Adrenal gland (tissue), 12 donors: ENCODE results near the gene PAX7. TPM values are rescaled to one million over a fixed set of nuclear protein-coding genes. Genes with fewer than 3 reads are reported as not detected.

Experiments used
- DNase-seq, 7 donors: peaks; one replicate each; pipeline ENCODE4 v3.0.0-alpha.2; 2019 to 2020
- H3K27ac ChIP-seq, 5 donors: fragments of 200-600 bp; sonication (generic) in 4 of 5; 1 replicate in 3 of 5; 2 replicates in 2 of 5; pipeline versions ENCODE4 v1.5.1 to v1.8.0; 2016 to 2020; ENCODE audit warnings: mild to moderate bottlenecking in 1 of 5
- H3K27me3 ChIP-seq: fragments of 200-600 bp; 2 replicates; pipeline ENCODE4 v1.8.0; 2021
- H3K36me3 ChIP-seq, 2 donors: fragments of 200-600 bp; replicated peaks in 1 of 2; 1 replicate in 1 of 2; 2 replicates in 1 of 2; pipeline versions ENCODE4 v1.5.1 to v1.8.0; 2018 to 2022
- H3K4me1 ChIP-seq, 2 donors: fragments of 200-600 bp; replicated peaks in 1 of 2; 1 replicate in 1 of 2; 2 replicates in 1 of 2; pipeline versions ENCODE4 v1.5.1 to v1.8.0; 2018 to 2021
- H3K4me3 ChIP-seq, 4 donors: fragments of 200-600 bp; sonication (generic) in 3 of 4; one replicate each; pipeline ENCODE4 v1.5.1; 2016 to 2018
- H3K9me3 ChIP-seq, 3 donors: fragments of 200-600 bp; sonication (generic) in 1 of 3; replicated peaks in 1 of 3; 1 replicate in 2 of 3; 2 replicates in 1 of 3; pipeline versions ENCODE4 v1.5.1 to v1.8.0; 2016 to 2021
- CTCF ChIP-seq, 6 experiments: fragments of 450-650 bp in 4 of 6; fragments of 200-600 bp in 2 of 6; sonication (generic) in 1 of 6; IDR thresholded peaks; 1 replicate in 5 of 6; 2 replicates in 1 of 6; pipeline versions ENCODE4 v1.5.1 to v1.8.0; 2016 to 2021; ENCODE audit warnings: antibody characterized with exemption in 6 of 6, mild to moderate bottlenecking in 2 of 6, moderate library complexity in 1 of 6
- POLR2A ChIP-seq, 2 donors: fragments of 450-650 bp; IDR thresholded peaks; one replicate each; pipeline ENCODE4 v1.6.1; 2017; ENCODE audit warnings: antibody characterized with exemption in 2 of 2, mild to moderate bottlenecking in 2 of 2, moderate library complexity in 1 of 2
- WGBS, 4 donors: extraction: QIAGEN DNeasy Blood & Tissue Kit in 2 of 4; methylation state at CpG; one replicate each; pipeline versions ENCODE4 v1.1.5 to v1.1.7; 2013 to 2017; 5-methylcytosine and 5-hydroxymethylcytosine counted together
- intact Hi-C, 2 donors: fragments of 100-400 bp; cut with DNase I; formaldehyde crosslinking; loops; one replicate each; pipeline versions ENCODE4 v1.14.1 to v1.15.0; 2022 to 2023
- polyA plus RNA-seq, 3 donors: library from polyadenylated mRNA; stranded (reverse); fragments of 200-250 nt in 2 of 3; fragments of 350-450 nt in 1 of 3; fragmentation: Illumina TruSeq in 1 of 3; extraction: RNeasy Lipid Tissue Mini Kit (QIAGEN cat#74804) in 1 of 3; gene quantifications; one replicate each; pipeline ENCODE4 v1.2.3, GENCODE V29; 2013 to 2014
- total RNA-seq, 9 donors: library from RNA; depleted of rRNA in 4 of 9; stranded (reverse); fragments of >200 nt in 4 of 9; fragments of 120-200 nt in 1 of 9; fragmentation: NEBNext Ultra II Directional in 1 of 9; extraction: Animal tissue kit (Norgen Biotek cat#: 25700) in 1 of 9; gene quantifications; one replicate each; pipeline versions ENCODE4 v1.1.0 to v1.2.4, GENCODE V29; 2013 to 2023
- donor health status: healthy with polysubstance abuse.
- donor health status: Bipolar disorder and iron deficiency.
- donor health status: DM: yes; HTN: yes; CAD: no.
- donor health status: DM: no; HTN: no; CAD: no.
- donor health status: DM: no; HTN: no; CAD: no.
- donor health status: DM: yes; HTN: yes; CAD: no.

PAX7 gene
- total and polyA plus RNA-seq, 12 donors = not detected

- intact Hi-C loops = loop anchor here (2.0 to 10.0 kb wide), 5 partner anchors 87 to 280 kb away; no protein-coding TSS in a partner anchor
- DNase-seq = peak; percentile 38 to 72 (median 54)
- H3K4me3 ChIP-seq = no peak overlapping the region
- no peaks in the 10 kb centered on the region for H3K4me1 ChIP-seq
- H3K27ac ChIP-seq = no peak overlapping the region
- no peak for TF ChIP-seq POLR2A (IDR thresholded peaks at IDR 0.05)
- peak; percentile 81 to 97 (median 93) for TF ChIP-seq CTCF (IDR thresholded peaks at IDR 0.05)
- H3K9me3 ChIP-seq = no peaks in the 10 kb centered on the region
- H3K36me3 ChIP-seq = no peaks in the 10 kb centered on the region
- H3K27me3 ChIP-seq = peaks cover 11% of the 10 kb centered on the region
- 8 to 19% (median 16%) methylated on average over 14 to 20 of the region's 20 CpGs for WGBS, 4 donors
Observed at GRCh38 chr1:18597160-18598042, 33.2 kb upstream of the PAX7 start.

- TF ChIP-seq POLR2A (IDR thresholded peaks at IDR 0.05) = no peak
- TF ChIP-seq CTCF (IDR thresholded peaks at IDR 0.05) = no peak
- peak in 1 of 7 donors; percentile 13 for DNase-seq
- H3K36me3 ChIP-seq = no peaks in the 10 kb centered on the region
- intact Hi-C loops = loop anchor here (5.0 to 10.0 kb wide), 4 partner anchors 86 to 278 kb away; no protein-coding TSS in a partner anchor
- peaks cover 11% of the 10 kb centered on the region for H3K27me3 ChIP-seq
- no peaks in the 10 kb centered on the region for H3K4me1 ChIP-seq
- no peak overlapping the region for H3K27ac ChIP-seq
- WGBS, 4 donors = 0 to 26% (median 18%) methylated on average over 5 to 12 of the region's 12 CpGs
- no peaks in the 10 kb centered on the region for H3K9me3 ChIP-seq
- no peak overlapping the region for H3K4me3 ChIP-seq
Observed at GRCh38 chr1:18599086-18599485, 31.6 kb upstream of the PAX7 start.

GRCh38 chr1:18599704-18600103, 30.9 kb upstream of the PAX7 start:
- Histone ChIP-seq H3K27me3 (peaks cover 11% of the 10 kb centered on the region), H3K9me3 (no peaks in the 10 kb centered on the region), H3K4me1 (no peaks in the 10 kb centered on the region), H3K27ac (no peak overlapping the region), H3K4me3 (no peak overlapping the region), H3K36me3 (no peaks in the 10 kb centered on the region)
- peak in 1 of 6 experiments; percentile 20 for TF ChIP-seq CTCF (IDR thresholded peaks at IDR 0.05)
- no peak for TF ChIP-seq POLR2A (IDR thresholded peaks at IDR 0.05)
- DNase-seq = no peak
- intact Hi-C loops = loop anchor here (5.0 to 10.0 kb wide), 4 partner anchors 85 to 278 kb away; no protein-coding TSS in a partner anchor
- WGBS, 4 donors = 64 to 76% (median 70%) methylated on average over 9 of the region's 9 CpGs

GRCh38 chr1:18602533-18603211, 28.0 kb upstream of the PAX7 start:
- intact Hi-C loops = no loop called here

More at GRCh38 chr1:18602533-18603211, 28.0 kb upstream of the PAX7 start:
- no peak for DNase-seq
- no peak overlapping the region for H3K4me3 ChIP-seq
- no peaks in the 10 kb centered on the region for H3K9me3 ChIP-seq
- H3K36me3 ChIP-seq = no peaks in the 10 kb centered on the region
- H3K4me1 ChIP-seq = no peaks in the 10 kb centered on the region
- H3K27me3 ChIP-seq = peaks cover 8% of the 10 kb centered on the region
- no peak overlapping the region for H3K27ac ChIP-seq
- no peak for TF ChIP-seq POLR2A (IDR thresholded peaks at IDR 0.05)
- TF ChIP-seq CTCF (IDR thresholded peaks at IDR 0.05) = no peak
- WGBS, 4 donors = 46 to 68% (median 66%) methylated on average over 2 to 5 of the region's 5 CpGs; no CpG with 5 or more reads in 1 of the 4 donors
